Duodenal mucosa (tissue), 2 donors: ENCODE measurements around the gene NCAPD2.
A peak's percentile ranks its signal among the peaks of the same experiment; 100 is the strongest.
"Not testable (repeated sequence)": the region's sequence is repeated elsewhere in the genome, so short reads cannot be mapped to it uniquely, and the experiment has no call there.

ENCODE experiments used
- H3K27ac ChIP-seq: one replicate; pipeline ENCODE4 v1.7.0; 2013; ENCODE audit warnings: low read depth, low read length
- H3K27me3 ChIP-seq, 2 donors: one replicate each; pipeline ENCODE4 v1.7.0; 2013; ENCODE audit warnings: low read length in 2 of 2, control low read depth in 1 of 2; ENCODE audit not compliant: insufficient read depth in 2 of 2, control insufficient read depth in 1 of 2
- H3K36me3 ChIP-seq, 2 donors: one replicate each; pipeline ENCODE4 v1.7.0; 2013; ENCODE audit warnings: low read length in 2 of 2, control low read depth in 1 of 2; ENCODE audit not compliant: insufficient read depth in 2 of 2, control insufficient read depth in 1 of 2
- H3K4me1 ChIP-seq, 2 donors: one replicate each; pipeline ENCODE4 v1.7.0; 2013; ENCODE audit warnings: low read length in 2 of 2, control low read depth in 1 of 2; ENCODE audit not compliant: insufficient read depth in 2 of 2, control insufficient read depth in 1 of 2
- H3K4me3 ChIP-seq, 2 donors: one replicate each; pipeline ENCODE4 v1.7.0; 2013; ENCODE audit warnings: low read length in 2 of 2, low read depth in 1 of 2
- H3K9ac ChIP-seq, 2 donors: one replicate each; pipeline ENCODE4 v1.7.0; 2013; ENCODE audit warnings: low read length in 2 of 2, low read depth in 1 of 2
- H3K9me3 ChIP-seq, 2 donors: one replicate each; pipeline ENCODE4 v1.7.0; 2013; ENCODE audit warnings: low read length in 2 of 2, control low read depth in 1 of 2; ENCODE audit not compliant: control insufficient read depth in 1 of 2

NCAPD2 gene

DNA sequence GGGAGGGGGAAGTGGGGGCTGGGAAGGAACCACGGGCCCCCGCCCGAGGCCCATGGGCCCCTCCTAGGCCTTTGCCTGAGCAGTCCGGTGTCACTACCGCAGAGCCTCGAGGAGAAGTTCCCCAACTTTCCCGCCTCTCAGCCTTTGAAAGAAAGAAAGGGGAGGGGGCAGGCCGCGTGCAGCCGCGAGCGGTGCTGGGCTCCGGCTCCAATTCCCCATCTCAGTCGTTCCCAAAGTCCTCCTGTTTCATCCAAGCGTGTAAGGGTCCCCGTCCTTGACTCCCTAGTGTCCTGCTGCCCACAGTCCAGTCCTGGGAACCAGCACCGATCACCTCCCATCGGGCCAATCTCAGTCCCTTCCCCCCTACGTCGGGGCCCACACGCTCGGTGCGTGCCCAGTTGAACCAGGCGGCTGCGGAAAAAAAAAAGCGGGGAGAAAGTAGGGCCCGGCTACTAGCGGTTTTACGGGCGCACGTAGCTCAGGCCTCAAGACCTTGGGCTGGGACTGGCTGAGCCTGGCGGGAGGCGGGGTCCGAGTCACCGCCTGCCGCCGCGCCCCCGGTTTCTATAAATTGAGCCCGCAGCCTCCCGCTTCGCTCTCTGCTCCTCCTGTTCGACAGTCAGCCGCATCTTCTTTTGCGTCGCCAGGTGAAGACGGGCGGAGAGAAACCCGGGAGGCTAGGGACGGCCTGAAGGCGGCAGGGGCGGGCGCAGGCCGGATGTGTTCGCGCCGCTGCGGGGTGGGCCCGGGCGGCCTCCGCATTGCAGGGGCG, 40.2 kb downstream of the NCAPD2 start, which contains the start of gene GAPDH:
Gene GAPDH (plus strand): TSS at position 595 of the 772 bp plus-strand sequence. CDS start 316 bp downstream, outside the sequence.
- H3K36me3 ChIP-seq: peaks cover 30 to 56% of the 10 kb centered on the region in 2 donors
- peak within 1 kb of the TSS; percentile 81 to 90 for H3K9ac ChIP-seq
- peaks cover 36 to 53% of the 10 kb centered on the region in 2 donors for H3K4me1 ChIP-seq
- H3K27ac ChIP-seq: peak within 1 kb of the TSS; percentile 94
- H3K4me3 ChIP-seq: peak within 1 kb of the TSS; percentile 88 to 91
- H3K9me3 ChIP-seq: no peaks in the 10 kb centered on the region
- H3K27me3 ChIP-seq: no peaks in the 10 kb centered on the region

GRCh38 chr12:6534695-6534944, 40.7 kb downstream of the NCAPD2 start:
- Histone ChIP-seq H3K36me3 (peaks cover 30 to 51% of the 10 kb centered on the region in 2 donors), H3K27ac (peak overlapping the region; percentile 94), H3K4me1 (peaks cover 41 to 55% of the 10 kb centered on the region in 2 donors), H3K9ac (peak overlapping the region; percentile 81 to 90), H3K9me3 (no peaks in the 10 kb centered on the region), H3K4me3 (peak overlapping the region; percentile 88 to 91), H3K27me3 (no peaks in the 10 kb centered on the region)

DNA sequence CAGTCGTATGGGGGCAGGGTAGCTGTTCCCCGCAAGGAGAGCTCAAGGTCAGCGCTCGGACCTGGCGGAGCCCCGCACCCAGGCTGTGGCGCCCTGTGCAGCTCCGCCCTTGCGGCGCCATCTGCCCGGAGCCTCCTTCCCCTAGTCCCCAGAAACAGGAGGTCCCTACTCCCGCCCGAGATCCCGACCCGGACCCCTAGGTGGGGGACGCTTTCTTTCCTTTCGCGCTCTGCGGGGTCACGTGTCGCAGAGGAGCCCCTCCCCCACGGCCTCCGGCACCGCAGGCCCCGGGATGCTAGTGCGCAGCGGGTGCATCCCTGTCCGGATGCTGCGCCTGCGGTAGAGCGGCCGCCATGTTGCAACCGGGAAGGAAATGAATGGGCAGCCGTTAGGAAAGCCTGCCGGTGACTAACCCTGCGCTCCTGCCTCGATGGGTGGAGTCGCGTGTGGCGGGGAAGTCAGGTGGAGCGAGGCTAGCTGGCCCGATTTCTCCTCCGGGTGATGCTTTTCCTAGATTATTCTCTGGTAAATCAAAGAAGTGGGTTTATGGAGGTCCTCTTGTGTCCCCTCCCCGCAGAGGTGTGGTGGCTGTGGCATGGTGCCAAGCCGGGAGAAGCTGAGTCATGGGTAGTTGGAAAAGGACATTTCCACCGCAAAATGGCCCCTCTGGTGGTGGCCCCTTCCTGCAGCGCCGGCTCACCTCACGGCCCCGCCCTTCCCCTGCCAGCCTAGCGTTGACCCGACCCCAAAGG, 41.2 kb downstream of the NCAPD2 start:
- Histone ChIP-seq H3K36me3 (peaks cover 28 to 46% of the 10 kb centered on the region in 2 donors), H3K27me3 (no peaks in the 10 kb centered on the region)

DNA sequence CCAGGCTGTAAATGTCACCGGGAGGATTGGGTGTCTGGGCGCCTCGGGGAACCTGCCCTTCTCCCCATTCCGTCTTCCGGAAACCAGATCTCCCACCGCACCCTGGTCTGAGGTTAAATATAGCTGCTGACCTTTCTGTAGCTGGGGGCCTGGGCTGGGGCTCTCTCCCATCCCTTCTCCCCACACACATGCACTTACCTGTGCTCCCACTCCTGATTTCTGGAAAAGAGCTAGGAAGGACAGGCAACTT, 41.7 kb downstream of the NCAPD2 start:
- Histone ChIP-seq H3K4me1 (peaks cover 50 to 63% of the 10 kb centered on the region in 2 donors), H3K27ac (peak overlapping the region; percentile 94), H3K27me3 (no peaks in the 10 kb centered on the region), H3K9me3 (no peaks in the 10 kb centered on the region), H3K9ac (peak overlapping the region; percentile 81 to 90), H3K4me3 (peak overlapping the region; percentile 88 to 91), H3K36me3 (peaks cover 25 to 41% of the 10 kb centered on the region in 2 donors)

More for the DNA sequence above, 41.2 kb downstream of the NCAPD2 start:
- Histone ChIP-seq H3K4me1 (peaks cover 46 to 60% of the 10 kb centered on the region in 2 donors), H3K4me3 (peak overlapping the region; percentile 88 to 91), H3K9ac (peak overlapping the region; percentile 81 to 90), H3K9me3 (no peaks in the 10 kb centered on the region), H3K27ac (peak overlapping the region; percentile 94)

GRCh38 chr12:6535960-6536847, 42.3 kb downstream of the NCAPD2 start:
- H3K27me3 ChIP-seq: no peaks in the 10 kb centered on the region
- H3K9me3 ChIP-seq: no peaks in the 10 kb centered on the region
- peaks cover 20 to 37% of the 10 kb centered on the region in 2 donors for H3K36me3 ChIP-seq
- H3K9ac ChIP-seq: peak overlapping the region; percentile 81 to 90
- peak overlapping the region; percentile 94 for H3K27ac ChIP-seq
- H3K4me1 ChIP-seq: peaks cover 55 to 69% of the 10 kb centered on the region in 2 donors
- peak overlapping the region; percentile 88 to 91 for H3K4me3 ChIP-seq

GRCh38 chr12:6536894-6537579, 43.1 kb downstream of the NCAPD2 start:
- no peaks in the 10 kb centered on the region for H3K9me3 ChIP-seq
- peaks cover 61 to 73% of the 10 kb centered on the region in 2 donors for H3K4me1 ChIP-seq
- peaks cover 20 to 33% of the 10 kb centered on the region in 2 donors for H3K36me3 ChIP-seq
- H3K27me3 ChIP-seq: no peaks in the 10 kb centered on the region
- no peak overlapping the region for H3K27ac ChIP-seq
- peak overlapping the region in 1 of 2 donors; percentile 88 for H3K4me3 ChIP-seq
- no peak overlapping the region for H3K9ac ChIP-seq

GRCh38 chr12:6537580-6538419, 43.9 kb downstream of the NCAPD2 start:
- not testable (repeated sequence) for H3K9ac ChIP-seq, H3K4me3 ChIP-seq, H3K9me3 ChIP-seq, H3K27me3 ChIP-seq
- peaks cover 20 to 33% of the 10 kb centered on the region in 2 donors for H3K36me3 ChIP-seq
- H3K4me1 ChIP-seq: peaks cover 59 to 71% of the 10 kb centered on the region in 2 donors
- peak overlapping the region; percentile 45 for H3K27ac ChIP-seq

DNA sequence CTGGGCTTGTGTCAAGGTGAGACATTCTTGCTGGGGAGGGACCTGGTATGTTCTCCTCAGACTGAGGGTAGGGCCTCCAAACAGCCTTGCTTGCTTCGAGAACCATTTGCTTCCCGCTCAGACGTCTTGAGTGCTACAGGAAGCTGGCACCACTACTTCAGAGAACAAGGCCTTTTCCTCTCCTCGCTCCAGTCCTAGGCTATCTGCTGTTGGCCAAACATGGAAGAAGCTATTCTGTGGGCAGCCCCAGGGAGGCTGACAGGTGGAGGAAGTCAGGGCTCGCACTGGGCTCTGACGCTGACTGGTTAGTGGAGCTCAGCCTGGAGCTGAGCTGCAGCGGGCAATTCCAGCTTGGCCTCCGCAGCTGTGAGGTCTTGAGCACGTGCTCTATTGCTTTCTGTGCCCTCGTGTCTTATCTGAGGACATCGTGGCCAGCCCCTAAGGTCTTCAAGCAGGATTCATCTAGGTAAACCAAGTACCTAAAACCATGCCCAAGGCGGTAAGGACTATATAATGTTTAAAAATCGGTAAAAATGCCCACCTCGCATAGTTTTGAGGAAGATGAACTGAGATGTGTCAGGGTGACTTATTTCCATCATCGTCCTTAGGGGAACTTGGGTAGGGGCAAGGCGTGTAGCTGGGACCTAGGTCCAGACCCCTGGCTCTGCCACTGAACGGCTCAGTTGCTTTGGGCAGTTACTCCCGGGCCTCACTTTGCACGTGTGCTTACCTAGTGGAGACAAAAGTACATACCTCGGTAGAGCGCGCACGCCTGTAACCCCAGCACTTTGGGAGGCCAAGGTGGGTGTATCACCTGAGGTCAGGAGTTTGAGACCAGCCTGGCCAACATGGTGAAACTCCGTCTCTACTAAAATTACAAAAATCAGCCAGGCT, 44.8 kb downstream of the NCAPD2 start:
- H3K4me3 ChIP-seq: no peak overlapping the region
- no peak overlapping the region for H3K9ac ChIP-seq
- peaks cover 57 to 63% of the 10 kb centered on the region in 2 donors for H3K4me1 ChIP-seq
- no peak overlapping the region for H3K27ac ChIP-seq
- no peaks in the 10 kb centered on the region for H3K27me3 ChIP-seq
- H3K36me3 ChIP-seq: peaks cover 20 to 33% of the 10 kb centered on the region in 2 donors
- H3K9me3 ChIP-seq: no peaks in the 10 kb centered on the region
